ENCODE results near the gene COMT.

The COMT gene

GRCh38 chr22:19997561-19998231 lies 56.1 kb downstream of the COMT start:
- DNase-seq = no peak

GRCh38 chr22:19998232-19998951 lies 56.8 kb downstream of the COMT start:
- DNase-seq = no peak

DNA sequence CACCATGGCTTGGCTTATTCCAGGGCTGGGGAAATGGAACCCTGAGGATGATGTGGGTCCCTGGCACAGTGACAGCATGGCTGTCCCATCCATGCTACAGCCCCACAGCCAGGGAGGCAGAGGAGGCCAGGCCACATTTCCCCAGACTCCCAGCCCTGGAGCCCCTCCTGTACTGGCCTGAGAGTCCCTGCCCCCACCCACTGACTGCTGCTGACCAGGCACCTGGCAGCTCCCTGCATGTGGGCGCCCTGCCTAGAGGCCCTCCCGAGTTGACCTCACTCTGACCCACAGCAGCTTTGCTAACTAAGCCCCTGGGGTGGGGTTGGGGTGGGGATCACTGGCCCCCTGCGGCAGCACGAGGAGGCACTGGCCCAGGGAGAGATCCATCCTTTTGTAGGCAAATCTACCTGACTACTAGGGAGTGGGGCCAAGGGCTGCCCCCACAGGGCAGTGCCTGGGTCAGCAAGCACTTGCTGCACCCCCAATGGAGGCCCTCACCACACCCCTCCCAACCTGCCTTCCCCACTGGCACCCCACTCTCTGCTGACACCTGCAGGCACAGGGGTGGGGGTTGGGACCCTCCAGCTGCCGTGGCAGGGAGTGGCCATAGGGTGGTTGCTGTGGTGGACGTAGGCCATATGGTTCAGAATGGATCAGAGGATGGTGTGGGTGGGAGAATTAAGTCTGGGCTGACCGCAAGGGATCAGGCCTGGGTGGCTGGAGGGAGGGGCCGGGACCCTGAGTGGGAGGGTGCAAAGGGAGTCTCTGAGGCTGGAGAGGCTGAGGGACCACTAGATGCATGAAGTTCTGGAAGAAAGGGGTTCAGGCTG lies 57.6 kb downstream of the COMT start:
- DNase-seq = no peak

DNA sequence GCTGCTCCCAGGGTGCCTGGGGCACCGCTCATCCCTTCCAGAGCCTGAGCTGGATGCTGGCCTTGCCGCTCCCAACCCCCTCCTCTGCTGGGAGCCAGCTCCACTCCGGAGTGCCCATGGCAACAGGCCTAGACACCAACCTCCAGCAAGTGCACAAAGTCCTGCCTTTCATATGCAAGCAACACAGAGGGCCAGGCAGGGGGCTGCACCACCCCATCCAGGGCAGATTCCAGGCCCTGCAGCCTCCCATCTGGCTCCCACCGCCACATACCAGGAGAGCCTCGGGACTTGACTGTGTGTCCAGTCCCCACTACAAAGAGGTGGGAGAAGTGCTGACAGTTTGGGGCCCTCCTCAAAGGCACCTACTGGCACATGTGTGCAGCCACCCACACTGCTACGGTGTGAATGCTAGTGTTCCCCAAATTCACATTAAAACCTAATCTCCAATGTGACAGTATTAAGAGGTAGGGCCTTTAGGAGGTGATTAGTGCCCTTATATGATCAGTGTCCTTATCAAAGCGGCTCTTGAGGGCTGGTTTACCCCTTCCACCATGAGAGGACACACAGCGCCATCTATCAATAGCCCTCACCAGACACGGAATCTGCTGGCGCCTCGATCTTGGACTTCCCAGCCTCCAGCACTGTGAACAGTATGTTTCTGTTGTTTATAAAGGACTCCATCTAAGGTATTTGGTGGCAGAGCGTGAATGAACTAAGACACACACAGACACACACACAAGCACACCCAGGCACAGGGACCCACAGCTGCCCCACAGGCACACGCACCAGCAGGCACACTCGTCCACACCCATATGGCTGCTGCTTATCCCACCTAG lies 58.9 kb downstream of the COMT start:
- DNase-seq = no peak

GRCh38 chr22:20001082-20001638 lies 59.6 kb downstream of the COMT start:
- no peak for DNase-seq

DNA sequence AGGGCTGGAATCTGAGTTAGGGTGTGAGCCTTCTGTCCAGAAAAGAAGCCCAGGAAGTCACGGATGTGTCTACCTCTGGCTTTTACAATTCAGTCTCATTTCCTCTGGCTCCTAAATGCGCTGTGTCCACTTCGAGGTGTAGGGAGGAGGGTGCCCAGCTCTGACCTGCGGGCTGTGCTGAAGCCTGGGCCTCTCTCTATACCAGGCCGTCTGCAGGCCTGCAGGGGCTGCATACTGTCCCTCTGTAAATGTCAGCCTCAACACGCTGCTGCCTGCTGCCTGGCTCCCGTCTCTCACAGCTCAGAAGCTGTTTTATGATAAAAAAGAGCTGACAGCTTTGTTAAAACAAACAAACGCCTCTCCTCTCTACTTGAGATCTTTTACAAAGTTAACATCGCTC lies 60.6 kb downstream of the COMT start:
- no peak for DNase-seq

DNA sequence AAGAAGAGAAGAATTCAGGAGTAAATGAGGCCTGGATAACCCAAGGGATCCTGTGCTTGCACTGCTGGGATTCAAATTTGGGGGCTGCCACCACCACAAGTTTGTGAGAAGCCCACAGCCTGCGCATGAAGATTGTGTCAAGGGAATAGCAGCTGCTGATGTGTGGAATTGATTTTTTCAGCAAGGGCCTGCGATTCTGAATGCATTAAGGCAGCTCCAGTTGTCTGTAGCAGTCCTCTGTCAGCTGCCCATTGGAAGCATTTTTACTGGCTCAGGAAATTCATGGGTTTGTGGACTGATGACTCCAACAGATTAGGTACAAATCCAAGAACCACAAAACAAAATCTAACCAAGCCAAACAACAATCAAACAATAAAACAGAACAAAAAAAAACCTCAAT lies 61.1 kb downstream of the COMT start:
- no peak for DNase-seq

- DNase-seq = no peak
Observed at GRCh38 chr22:20003304-20003703, 61.7 kb downstream of the COMT start.

DNA sequence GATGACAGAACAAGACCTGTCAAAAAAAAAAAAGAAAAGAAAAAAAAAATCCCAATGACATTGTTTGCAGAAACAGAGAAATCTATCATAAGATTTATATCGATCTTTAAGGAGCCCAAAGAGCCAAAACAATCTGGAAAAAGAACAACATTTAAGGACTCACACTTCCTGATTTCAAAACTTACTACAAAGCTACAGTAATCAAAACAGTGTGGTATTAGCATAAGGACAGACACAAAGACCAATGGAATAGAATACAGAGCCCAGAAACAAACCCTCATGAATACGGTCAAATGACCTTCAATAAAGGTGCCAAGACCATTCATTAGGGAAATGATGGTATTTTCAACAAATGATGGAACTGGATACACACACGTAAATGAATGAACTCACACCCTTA lies 62.9 kb downstream of the COMT start:
- DNase-seq = no peak

- DNase-seq = no peak
Observed at GRCh38 chr22:20008221-20008995, 66.8 kb downstream of the COMT start.

GRCh38 chr22:20009018-20009491 lies 67.5 kb downstream of the COMT start:
- DNase-seq = no peak

GRCh38 chr22:20009582-20010306 lies 68.2 kb downstream of the COMT start:
- DNase-seq = no peak

DNA sequence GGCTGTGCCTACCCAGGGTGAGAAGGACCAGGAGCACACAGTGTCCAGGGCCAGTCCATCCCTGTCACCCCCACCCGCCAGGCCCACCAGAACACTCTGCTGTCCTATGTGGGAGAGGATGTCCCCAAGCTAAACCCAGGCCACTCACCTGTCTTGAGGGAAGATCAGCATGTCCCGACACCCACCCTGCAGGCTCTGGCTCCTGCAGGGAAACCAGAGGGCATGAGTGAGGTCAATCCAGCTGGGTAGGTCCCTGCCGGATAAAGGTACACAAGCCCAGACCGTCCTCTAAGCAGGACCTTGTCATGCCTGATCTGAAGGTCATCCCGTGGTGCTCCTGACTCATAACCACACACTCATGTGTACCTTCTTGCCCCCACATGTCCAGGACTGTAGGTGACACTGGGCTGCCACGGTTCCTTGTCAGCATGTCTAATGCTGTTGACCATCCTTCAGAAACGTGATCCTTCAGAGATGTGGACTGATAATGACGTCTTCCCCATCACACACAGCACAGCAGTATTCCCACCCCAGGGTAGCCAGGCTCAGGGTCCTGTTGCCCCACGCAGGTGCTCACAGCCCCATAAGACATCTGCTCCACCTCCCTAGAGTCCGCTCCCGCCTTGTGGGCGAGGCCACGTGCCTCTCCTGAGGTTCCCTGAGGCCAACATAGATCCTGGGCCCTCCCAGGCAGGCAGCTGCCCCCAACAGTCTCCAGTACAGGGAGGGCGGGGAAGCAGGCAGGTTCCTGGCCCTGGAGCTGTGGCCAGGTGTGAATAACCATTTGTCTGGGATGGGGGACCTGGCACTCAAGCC lies 68.9 kb downstream of the COMT start:
- DNase-seq = no peak

- no peak for DNase-seq
Observed at GRCh38 chr22:20011123-20011992, 69.8 kb downstream of the COMT start.

- no peak for DNase-seq
Observed at GRCh38 chr22:20011993-20012740, 70.6 kb downstream of the COMT start.

DNA sequence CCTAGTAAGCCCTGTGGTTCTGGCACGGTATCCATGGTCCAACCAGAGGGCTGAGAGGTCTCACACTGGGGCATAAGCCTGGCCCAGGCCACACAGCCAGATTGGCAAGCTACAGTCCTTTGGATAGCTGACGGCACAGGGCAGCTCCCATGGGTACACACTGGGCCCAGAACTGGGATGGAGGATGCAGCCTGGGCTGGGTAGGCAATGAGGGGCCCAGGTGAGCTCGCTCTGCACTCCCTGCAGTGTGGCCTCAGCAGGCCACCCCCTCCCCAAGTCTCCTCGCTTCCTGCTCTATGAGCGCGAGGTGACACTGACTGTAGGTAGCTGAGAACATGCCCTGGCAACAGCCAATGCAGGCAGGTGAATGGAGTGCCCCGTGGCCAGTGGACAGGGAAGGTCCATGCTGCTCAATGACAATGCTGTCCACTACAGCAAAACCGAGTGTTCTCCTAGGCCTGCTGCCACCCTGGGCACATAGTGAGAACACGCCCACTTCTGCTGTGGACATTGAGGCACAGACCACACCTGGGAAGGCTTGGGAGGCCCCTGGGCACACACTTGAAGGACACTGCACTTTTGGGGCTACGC lies 71.3 kb downstream of the COMT start:
- no peak for DNase-seq

GRCh38 chr22:20013382-20013871 lies 71.9 kb downstream of the COMT start:
- DNase-seq = no peak

Measured in activated CD4-positive, alpha-beta T cell treated with anti-CD3 and anti-CD28 coated beads, Interleukin-2, amount 50 U/mL, for 4 hours (primary cell).